SK-N-MC (cell line): ENCODE measurements around the gene COPE.

Source experiments
- EZH2 ChIP-seq: fragments of 200-600 bp; sonication (generic); IDR thresholded peaks from one replicate; pipeline ENCODE4 v1.6.1; 2017; ENCODE audit warnings: antibody characterized with exemption
- POLR2AphosphoS5 ChIP-seq: IDR thresholded peaks from 2 replicates; pipeline ENCODE4 v1.6.1; 2012; ENCODE audit warnings: mild to moderate bottlenecking, low read depth, low read length, borderline replicate concordance

GRCh38 chr19:18879579-18880373 is 39.4 kb downstream of the COPE start:
- TF ChIP-seq POLR2AphosphoS5 (no peak), EZH2 (no peak)
